Activated T-cell treated with anti-CD3 and anti-CD28 coated beads, Interleukin-2, amount 50 U/mL, for 4 hours (primary cell): Measurements from ENCODE around the gene YBX3. TPM values are rescaled to one million over a fixed set of nuclear protein-coding genes. Genes with fewer than 3 reads are reported as not detected.

Experiments
- ATAC-seq, 2 donors: fragments of 200-7000 bp; cut with Tn5 transposase; one replicate each; pipeline ENCODE4 v1.10.0; 2021
- DNase-seq: peaks from one replicate; pipeline ENCODE4 v3.0.0-alpha.2; 2020
- H3K27me3 Mint-ChIP-seq: one replicate; pipeline ENCODE4 v1.8.0; 2021; ENCODE audit warnings: low read depth, mixed read lengths
- H3K36me3 Mint-ChIP-seq: one replicate; pipeline ENCODE4 v1.8.0; 2022; ENCODE audit warnings: mixed read lengths; ENCODE audit not compliant: insufficient read depth
- H3K4me1 Mint-ChIP-seq: one replicate; pipeline ENCODE4 v1.8.0; 2021; ENCODE audit warnings: low read depth, mixed read lengths
- H3K4me3 Mint-ChIP-seq: one replicate; pipeline ENCODE4 v1.8.0; 2021; ENCODE audit warnings: mild to moderate bottlenecking, moderate library complexity, mixed read lengths
- H3K9me3 Mint-ChIP-seq: one replicate; pipeline ENCODE4 v1.8.0; 2021; ENCODE audit warnings: mixed read lengths
- total RNA-seq, 3 donors: library from RNA; stranded (reverse); gene quantifications; one replicate each; pipeline ENCODE4 v1.2.1, GENCODE V29; 2021

YBX3 gene
- total RNA-seq, 3 donors from 2014 or later = 135 to 253 (median 179) TPM

DNA sequence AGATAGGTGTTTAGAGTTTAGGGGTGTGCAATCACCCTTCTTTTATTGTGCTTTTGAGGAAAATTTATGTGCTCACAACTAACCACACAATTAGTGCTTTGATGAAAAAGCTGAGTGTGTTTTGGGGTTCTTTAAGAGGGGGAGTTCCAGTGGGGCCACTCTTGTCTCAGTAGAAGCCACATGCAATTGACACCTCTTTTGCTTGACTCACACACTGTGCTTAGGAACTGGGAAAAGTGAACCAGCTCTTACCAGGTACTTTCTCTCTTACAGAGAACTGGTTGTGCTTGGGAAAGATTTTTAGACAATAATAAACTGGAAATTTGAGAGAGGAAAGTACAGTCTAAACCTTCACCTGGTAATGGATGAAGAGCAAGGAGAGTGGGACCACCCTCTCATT is 12.3 kb upstream of the YBX3 start:
- peaks cover 2% of the 10 kb centered on the region for H3K4me1 Mint-ChIP-seq
- peaks cover 16% of the 10 kb centered on the region for H3K27me3 Mint-ChIP-seq
- no peak for DNase-seq
- peak; percentile 48 for ATAC-seq
- H3K4me3 Mint-ChIP-seq = no peak overlapping the region
- no peaks in the 10 kb centered on the region for H3K36me3 Mint-ChIP-seq
- H3K9me3 Mint-ChIP-seq = no peaks in the 10 kb centered on the region

GRCh38 chr12:10732549-10732948 is 9.4 kb upstream of the YBX3 start:
- H3K9me3 Mint-ChIP-seq = no peaks in the 10 kb centered on the region
- no peak overlapping the region for H3K4me3 Mint-ChIP-seq
- H3K36me3 Mint-ChIP-seq = no peaks in the 10 kb centered on the region
- no peak for DNase-seq
- H3K27me3 Mint-ChIP-seq = peaks cover 21% of the 10 kb centered on the region
- peaks cover 2% of the 10 kb centered on the region for H3K4me1 Mint-ChIP-seq
- no peak for ATAC-seq

GRCh38 chr12:10732066-10732465 is 8.9 kb upstream of the YBX3 start:
- ATAC-seq (no peak), DNase-seq (no peak)
- H3K36me3 Mint-ChIP-seq = no peaks in the 10 kb centered on the region
- H3K27me3 Mint-ChIP-seq = peaks cover 21% of the 10 kb centered on the region
- peaks cover 2% of the 10 kb centered on the region for H3K4me1 Mint-ChIP-seq
- H3K9me3 Mint-ChIP-seq = no peaks in the 10 kb centered on the region
- no peak overlapping the region for H3K4me3 Mint-ChIP-seq

DNA sequence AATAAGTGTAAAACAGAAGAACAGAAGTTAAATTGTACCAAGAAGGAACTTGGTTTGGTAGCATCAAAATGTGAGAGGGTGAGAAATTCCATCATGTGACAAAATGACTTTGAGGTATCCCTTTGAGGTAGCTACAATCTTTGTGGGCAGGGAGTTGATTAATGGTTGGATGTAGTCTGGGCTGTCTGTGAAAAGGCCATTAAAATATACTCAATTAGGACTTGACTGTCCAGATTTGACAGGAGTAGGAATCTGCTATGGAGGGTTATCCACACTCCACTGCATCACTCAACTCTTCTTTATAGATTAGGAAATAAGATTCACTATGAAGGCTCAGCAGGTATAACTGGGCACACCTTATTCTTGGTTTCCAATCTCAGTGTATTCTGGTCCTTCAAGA is 7.4 kb upstream of the YBX3 start:
- H3K27me3 Mint-ChIP-seq = peaks cover 26% of the 10 kb centered on the region

GRCh38 chr12:10728091-10728490 is 5.0 kb upstream of the YBX3 start:
- Mint-ChIP-seq H3K4me1 (peaks cover 7% of the 10 kb centered on the region), H3K27me3 (peaks cover 38% of the 10 kb centered on the region), H3K9me3 (no peaks in the 10 kb centered on the region), H3K4me3 (no peak overlapping the region), H3K36me3 (no peaks in the 10 kb centered on the region)
- ATAC-seq = no peak
- no peak for DNase-seq

More for the DNA sequence above, 7.4 kb upstream of the YBX3 start:
- H3K4me3 Mint-ChIP-seq = no peak overlapping the region
- no peaks in the 10 kb centered on the region for H3K9me3 Mint-ChIP-seq
- no peak for ATAC-seq
- no peaks in the 10 kb centered on the region for H3K36me3 Mint-ChIP-seq
- DNase-seq = no peak
- peaks cover 1% of the 10 kb centered on the region for H3K4me1 Mint-ChIP-seq

- Mint-ChIP-seq H3K4me3 (no peak overlapping the region), H3K4me1 (peaks cover 7% of the 10 kb centered on the region), H3K36me3 (no peaks in the 10 kb centered on the region), H3K9me3 (no peaks in the 10 kb centered on the region), H3K27me3 (peaks cover 35% of the 10 kb centered on the region)
- DNase-seq (no peak), ATAC-seq (no peak)
These were observed 3.8 kb upstream of the YBX3 start for GRCh38 chr12:10726945-10727344.

DNA sequence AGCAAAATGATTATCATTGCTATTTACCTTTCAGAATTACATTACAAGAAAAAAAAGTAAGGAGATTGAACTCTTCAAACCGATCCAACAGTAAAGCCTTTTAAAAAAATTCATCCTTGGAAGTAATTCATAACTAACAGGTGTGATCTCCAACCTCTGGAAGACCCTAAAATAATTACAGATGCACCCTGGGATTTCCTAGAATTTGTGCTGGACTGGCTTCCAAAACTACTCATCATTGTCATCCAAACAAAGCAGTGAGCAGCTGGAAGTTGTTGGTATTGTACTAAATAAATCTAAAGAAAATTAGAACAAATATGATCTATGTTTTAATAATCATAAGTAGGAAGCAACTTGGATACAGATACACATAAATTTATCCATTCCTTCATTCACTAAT is 1.9 kb upstream of the YBX3 start:
- Mint-ChIP-seq H3K27me3 (peaks cover 42% of the 10 kb centered on the region), H3K4me1 (peaks cover 14% of the 10 kb centered on the region), H3K4me3 (no peak overlapping the region), H3K9me3 (no peaks in the 10 kb centered on the region), H3K36me3 (no peaks in the 10 kb centered on the region)
- ATAC-seq (no peak), DNase-seq (no peak)

DNA sequence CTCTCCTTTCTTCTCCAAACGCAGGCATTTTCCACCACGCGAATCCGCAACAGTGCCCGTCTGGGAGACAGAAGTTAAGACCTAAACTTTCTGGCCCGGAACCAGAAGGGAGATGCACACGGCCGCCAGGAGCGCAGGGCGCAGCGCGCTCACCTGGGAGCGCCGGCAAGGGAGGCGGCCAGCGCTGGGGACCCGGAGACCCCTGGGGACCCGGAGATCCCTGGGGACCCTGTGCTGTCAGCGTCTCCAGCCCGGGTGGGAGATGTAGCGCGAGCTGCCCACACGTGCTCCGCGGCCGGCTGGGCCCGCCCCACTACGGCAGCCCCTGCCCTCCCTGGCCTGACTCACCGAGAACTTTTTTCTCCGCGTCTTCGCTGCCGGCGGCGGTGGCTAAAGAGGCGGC is 620 bp downstream of the YBX3 start:
- no peaks in the 10 kb centered on the region for H3K9me3 Mint-ChIP-seq
- peaks cover 22% of the 10 kb centered on the region for H3K4me1 Mint-ChIP-seq
- peak overlapping the region; percentile 85 for H3K4me3 Mint-ChIP-seq
- peak; percentile 80 for ATAC-seq
- DNase-seq = peak; percentile 47
- H3K27me3 Mint-ChIP-seq = peaks cover 48% of the 10 kb centered on the region
- peaks cover 3% of the 10 kb centered on the region for H3K36me3 Mint-ChIP-seq

- ATAC-seq = peak; percentile 47 to 49
- Mint-ChIP-seq H3K4me3 (peak overlapping the region; percentile 85), H3K9me3 (no peaks in the 10 kb centered on the region), H3K36me3 (peaks cover 3% of the 10 kb centered on the region), H3K4me1 (peaks cover 22% of the 10 kb centered on the region), H3K27me3 (peaks cover 54% of the 10 kb centered on the region)
- peak; percentile 46 for DNase-seq
These were observed 1.2 kb downstream of the YBX3 start for GRCh38 chr12:10721651-10722501.

GRCh38 chr12:10720974-10721650 is 2.0 kb downstream of the YBX3 start:
- Mint-ChIP-seq H3K4me1 (peaks cover 25% of the 10 kb centered on the region), H3K27me3 (peaks cover 51% of the 10 kb centered on the region), H3K9me3 (no peaks in the 10 kb centered on the region), H3K4me3 (peak overlapping the region; percentile 85), H3K36me3 (peaks cover 3% of the 10 kb centered on the region)
- DNase-seq (no peak), ATAC-seq (no peak)

- no peak for DNase-seq
- Mint-ChIP-seq H3K27me3 (peaks cover 49% of the 10 kb centered on the region), H3K4me1 (peaks cover 35% of the 10 kb centered on the region), H3K9me3 (no peaks in the 10 kb centered on the region), H3K36me3 (peaks cover 8% of the 10 kb centered on the region), H3K4me3 (no peak overlapping the region)
- no peak for ATAC-seq
These were observed 3.6 kb downstream of the YBX3 start for GRCh38 chr12:10719482-10719881.

DNA sequence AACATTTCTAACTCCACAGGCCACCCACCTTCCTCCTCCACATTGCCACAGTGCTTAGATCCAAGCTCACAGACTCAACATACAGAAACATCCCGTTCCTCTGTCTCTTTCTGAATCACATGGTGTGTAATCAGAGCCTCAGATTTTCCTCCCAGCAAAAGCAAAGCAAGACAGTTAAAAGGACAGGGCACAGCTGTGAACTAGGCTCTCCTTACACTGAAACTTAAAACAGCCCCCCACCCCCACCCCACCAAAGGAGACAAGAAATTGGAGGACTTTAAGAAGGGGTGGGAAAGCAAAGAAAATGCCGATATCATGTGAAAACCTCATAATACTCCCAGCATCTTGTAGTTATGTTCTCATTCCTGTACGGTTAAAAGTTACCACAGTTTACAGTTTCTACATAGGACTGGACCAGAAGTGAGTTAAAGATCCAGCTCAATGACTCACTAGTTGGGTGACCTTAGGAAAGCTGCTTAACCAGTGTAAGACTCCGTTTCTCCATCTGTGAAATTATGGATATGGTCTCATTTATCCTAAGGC is 4.8 kb downstream of the YBX3 start:
- DNase-seq (no peak), ATAC-seq (no peak)
- H3K36me3 Mint-ChIP-seq = peaks cover 13% of the 10 kb centered on the region
- H3K4me3 Mint-ChIP-seq = no peak overlapping the region
- peaks cover 43% of the 10 kb centered on the region for H3K27me3 Mint-ChIP-seq
- peaks cover 28% of the 10 kb centered on the region for H3K4me1 Mint-ChIP-seq
- H3K9me3 Mint-ChIP-seq = no peaks in the 10 kb centered on the region

GRCh38 chr12:10717410-10717809 is 5.7 kb downstream of the YBX3 start:
- Mint-ChIP-seq H3K27me3 (peaks cover 46% of the 10 kb centered on the region), H3K9me3 (no peaks in the 10 kb centered on the region), H3K4me3 (no peak overlapping the region), H3K4me1 (peaks cover 28% of the 10 kb centered on the region), H3K36me3 (peaks cover 20% of the 10 kb centered on the region)
- ATAC-seq (no peak), DNase-seq (no peak)

- Mint-ChIP-seq H3K4me1 (peaks cover 27% of the 10 kb centered on the region), H3K36me3 (peaks cover 20% of the 10 kb centered on the region), H3K4me3 (no peak overlapping the region), H3K27me3 (peaks cover 44% of the 10 kb centered on the region), H3K9me3 (no peaks in the 10 kb centered on the region)
- ATAC-seq (no peak), DNase-seq (no peak)
These were observed 6.3 kb downstream of the YBX3 start for GRCh38 chr12:10716704-10717315.
